HT-29 (cell line): Measurements from ENCODE around the gene MAGEB6B. TPM values are rescaled to one million over a fixed set of nuclear protein-coding genes. Genes with fewer than 3 reads are reported as not detected.
"Not testable (repeated sequence)": the region's sequence is repeated elsewhere in the genome, so short reads cannot be mapped to it uniquely, and the experiment has no call there.

ENCODE experiments used
- DNase-seq: peaks from one replicate; pipeline ENCODE4 v3.0.0-alpha.2; 2015; ENCODE audit warnings: low spot score
- total RNA-seq: library from RNA; depleted of rRNA; stranded (reverse); fragments of >200 nt; shearing (Covaris generic); gene quantifications from 2 replicates; pipeline ENCODE4 v1.2.3, GENCODE V29; 2014; rRNA removed

Gene MAGEB6B, protein sequence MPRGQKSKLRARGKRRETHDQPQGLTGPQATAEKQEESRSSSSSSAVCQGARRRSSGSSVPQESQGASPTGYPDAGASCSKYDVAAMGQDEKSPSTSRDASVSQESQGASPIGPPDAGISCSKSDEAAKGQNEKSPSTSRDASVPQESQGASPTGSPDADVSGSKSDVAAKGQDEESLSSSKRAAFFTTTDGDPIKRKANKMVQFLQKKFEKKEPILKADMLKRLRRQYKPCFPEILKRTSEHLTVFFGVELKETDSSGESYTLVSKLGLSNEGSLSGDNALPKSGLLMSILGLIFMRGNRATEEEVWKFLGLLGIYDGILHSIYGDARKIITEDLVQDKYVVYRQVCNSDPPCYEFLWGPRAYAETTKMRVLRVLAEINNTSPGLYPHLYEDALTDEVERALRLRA
- total RNA-seq, result not detected in 2 replicates

DNA sequence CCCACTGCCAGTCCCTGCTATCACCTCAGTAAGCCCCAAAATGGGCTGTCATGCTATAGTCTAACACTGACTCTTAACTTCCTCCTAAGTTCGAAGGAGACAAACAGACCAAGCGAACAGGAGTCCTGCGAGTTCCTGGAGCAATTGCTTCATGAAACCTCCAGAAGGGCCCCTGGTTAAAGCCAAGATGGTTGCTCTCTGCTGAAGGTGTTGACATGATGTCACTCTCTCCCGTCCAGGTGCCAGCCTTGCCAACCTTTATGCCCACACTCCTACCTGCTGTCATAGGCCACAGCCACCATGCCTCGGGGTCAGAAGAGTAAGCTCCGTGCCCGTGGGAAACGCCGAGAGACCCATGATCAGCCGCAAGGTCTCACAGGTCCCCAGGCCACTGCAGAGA, at the start of gene MAGEB6B:
TSS of gene MAGEB6B (plus strand) at position 301 of the 400 bp plus-strand sequence. CDS start at position 301, 0 bp downstream.
- no peak for DNase-seq

DNA sequence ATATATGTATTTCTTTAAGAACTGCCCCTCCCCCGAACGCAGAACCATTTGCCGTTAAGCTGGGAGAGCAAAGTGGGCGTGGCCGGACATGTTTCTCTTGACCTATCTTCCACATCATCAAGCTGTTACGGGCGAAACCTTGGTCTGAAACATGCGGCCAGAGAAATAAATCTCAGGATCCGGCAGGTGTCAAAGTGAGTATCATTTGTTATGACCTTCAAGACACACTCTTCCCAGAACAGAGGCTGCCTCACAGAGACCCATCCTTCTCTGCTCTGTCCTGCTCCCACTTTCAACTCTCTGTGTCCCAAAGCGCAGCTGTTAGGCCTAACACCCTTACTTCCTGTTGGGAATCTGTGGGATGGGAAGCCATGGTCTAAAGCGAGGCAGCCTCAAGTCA, 22.1 kb upstream of the MAGEB6B start, which contains the start of gene MAGEB18:
TSS of gene MAGEB18 (plus strand) at position 70 of the 400 bp plus-strand sequence. CDS start 643 bp downstream, outside the sequence.
- DNase-seq, result no peak

DNA sequence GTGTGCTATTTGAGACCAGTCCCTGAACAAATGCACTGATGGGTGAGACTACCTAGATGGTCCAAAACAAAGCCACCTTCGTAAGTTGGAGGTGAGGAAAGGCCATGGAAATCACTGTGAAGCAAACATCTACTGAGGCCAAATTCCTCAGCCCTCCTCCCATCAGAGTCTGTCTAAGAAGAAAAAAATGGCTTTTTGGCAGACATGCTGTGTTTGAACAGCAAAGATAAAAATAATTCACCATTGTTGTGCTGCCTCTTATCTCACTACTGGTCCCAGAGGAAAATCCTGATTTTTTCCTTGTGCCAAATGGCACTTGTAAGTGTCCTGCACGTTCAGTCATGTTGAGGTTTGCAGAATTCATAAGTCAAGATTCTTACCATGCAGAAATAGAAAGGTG, 14.4 kb upstream of the MAGEB6B start:
- DNase-seq, result no peak

DNA sequence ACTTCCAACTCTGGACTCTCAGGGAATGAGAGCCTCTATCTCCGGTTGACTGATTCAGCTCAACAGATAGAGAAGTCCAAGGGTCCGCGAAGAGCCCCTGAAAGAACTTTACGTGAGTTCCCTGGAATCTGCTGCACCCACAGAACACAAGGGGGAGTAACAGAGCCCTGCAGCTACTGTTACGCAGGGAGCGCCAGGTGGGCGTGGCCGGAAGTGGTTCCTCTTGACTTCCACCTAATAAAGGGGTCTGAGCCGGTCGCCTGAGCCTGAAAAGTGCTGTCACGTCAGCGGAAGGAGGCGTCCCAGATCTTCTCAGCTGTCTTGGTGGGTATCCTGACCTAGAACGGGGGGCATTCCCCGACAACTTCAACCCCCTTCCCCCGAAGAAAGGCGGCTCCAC, 31.8 kb downstream of the MAGEB6B start, which contains the start of gene MAGEB6:
TSS of gene MAGEB6 (plus strand) at position 237 of the 400 bp plus-strand sequence. CDS start 1,407 bp downstream, outside the sequence.
- no peak for DNase-seq

DNA sequence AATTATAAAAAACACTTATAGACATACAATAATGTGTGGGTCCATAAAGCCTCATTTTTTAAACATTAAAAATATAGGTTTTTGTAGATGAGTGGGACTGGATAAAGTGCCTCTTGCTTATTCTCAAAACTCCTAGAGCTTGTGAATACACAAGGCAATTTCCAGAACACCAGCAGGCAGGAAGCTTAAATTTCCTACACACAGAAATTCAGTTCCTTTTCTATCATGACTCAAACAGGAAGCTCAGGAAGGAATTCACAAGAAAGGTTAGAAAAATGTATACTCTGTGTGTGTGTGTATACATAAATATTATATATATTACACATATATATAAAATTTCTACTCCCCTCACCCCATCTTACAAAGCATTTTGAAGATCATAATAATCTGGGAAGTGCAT, 43.2 kb downstream of the MAGEB6B start:
- DNase-seq, result no peak

DNA sequence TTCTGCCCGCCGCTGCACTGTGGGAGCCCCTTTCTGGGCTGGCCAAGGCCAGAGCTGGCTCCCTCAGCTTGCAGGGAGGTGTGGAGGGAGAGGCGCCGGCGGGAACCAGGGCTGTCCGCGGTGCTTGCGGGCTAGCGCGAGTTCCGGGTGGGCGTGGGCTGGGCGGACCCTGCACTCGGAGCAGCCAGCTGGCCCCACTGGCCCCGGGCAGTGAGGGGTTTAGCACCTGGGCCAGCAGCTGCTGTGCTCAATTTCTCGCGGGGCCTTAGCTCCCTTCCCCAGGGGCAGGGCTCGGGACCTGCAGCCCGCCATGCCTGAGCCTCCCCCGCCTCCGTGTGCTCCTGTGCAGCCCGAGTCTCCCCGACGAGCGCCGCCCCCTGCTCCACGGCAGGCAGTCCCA, 44.3 kb downstream of the MAGEB6B start:
- not testable (repeated sequence) for DNase-seq

DNA sequence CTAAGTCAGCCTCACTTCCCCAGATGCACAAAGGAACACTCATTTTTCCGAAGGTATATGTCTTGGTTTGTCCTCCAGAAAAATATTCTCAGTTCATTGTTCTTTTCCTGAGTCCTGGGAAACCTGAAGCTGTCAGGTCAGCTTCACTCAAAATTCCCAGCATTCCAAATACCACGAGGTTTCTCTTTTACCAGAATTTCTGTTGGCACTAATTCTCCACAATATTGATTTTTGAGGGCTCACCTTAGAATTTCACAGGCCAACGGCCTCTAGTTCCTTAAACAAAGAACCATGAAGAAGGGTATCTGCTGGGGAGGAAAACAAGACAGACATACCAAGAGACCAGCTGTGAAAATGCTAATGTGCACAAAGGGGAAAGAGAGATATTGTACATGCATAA, 47.6 kb downstream of the MAGEB6B start:
- no peak for DNase-seq

Other genes with a start within 250 kb of the MAGEB6B start
- not detected in 2 replicates for gene MAGEB18, start 22.3 kb upstream of the MAGEB6B start, total RNA-seq
- gene MAGEB6, start 31.8 kb downstream of the MAGEB6B start, total RNA-seq, result not detected in 2 replicates
- not detected in 2 replicates for gene MAGEB5, start 55.6 kb downstream of the MAGEB6B start, total RNA-seq